Transverse colon (tissue), 4 donors: ENCODE measurements around the gene EHD2. TPM values are rescaled to one million over a fixed set of nuclear protein-coding genes. Genes with fewer than 3 reads are reported as not detected.
A peak's percentile ranks its signal among the peaks of the same experiment; 100 is the strongest.
"Not testable (repeated sequence)": the region's sequence is repeated elsewhere in the genome, so short reads cannot be mapped to it uniquely, and the experiment has no call there.

Experiments
- DNase-seq: peaks from one replicate; pipeline ENCODE4 v3.0.0-alpha.2; 2019
- H3K27ac ChIP-seq, 4 donors: fragments of 200-600 bp; sonication (generic); 2 replicates each; pipeline ENCODE4 v1.5.1; 2016 to 2018; ENCODE audit warnings: inconsistent platforms in 4 of 4
- H3K27me3 ChIP-seq: fragments of 200-600 bp; sonication (generic); 2 replicates; pipeline ENCODE4 v1.5.1; 2017; ENCODE audit warnings: inconsistent platforms
- H3K36me3 ChIP-seq, 4 donors: fragments of 200-600 bp; sonication (generic); 2 replicates each; pipeline ENCODE4 v1.5.1; 2017 to 2019; ENCODE audit warnings: inconsistent platforms in 4 of 4
- H3K4me1 ChIP-seq, 4 donors: fragments of 200-600 bp; sonication (generic); 2 replicates each; pipeline ENCODE4 v1.5.1; 2017 to 2020; ENCODE audit warnings: inconsistent platforms in 4 of 4
- H3K4me3 ChIP-seq, 4 donors: fragments of 200-600 bp; sonication (generic); 1 replicate in 1 of 4; 2 replicates in 3 of 4; pipeline versions ENCODE4 v1.5.1 to v1.6.1; 2017 to 2019; ENCODE audit warnings: inconsistent platforms in 4 of 4
- H3K9me3 ChIP-seq, 2 donors: fragments of 200-600 bp; sonication (generic); 2 replicates each; pipeline ENCODE4 v1.5.1; 2017 to 2019; ENCODE audit warnings: inconsistent platforms in 2 of 2
- EP300 ChIP-seq: sonication (generic); formaldehyde crosslinking; IDR thresholded peaks from one replicate; pipeline ENCODE4 v1.6.1; 2017; ENCODE audit warnings: antibody characterized with exemption, low read depth
- POLR2A ChIP-seq: fragments of 450-650 bp; IDR thresholded peaks from one replicate; pipeline ENCODE4 v1.6.1; 2016; ENCODE audit warnings: antibody characterized with exemption, mild to moderate bottlenecking, moderate library complexity
- POLR2AphosphoS5 ChIP-seq, 3 donors: sonication (generic); formaldehyde crosslinking; IDR thresholded peaks; one replicate each; pipeline ENCODE4 v1.6.1; 2016; ENCODE audit warnings: antibody characterized with exemption in 3 of 3
- WGBS, 2 donors: methylation state at CpG; one replicate each; pipeline ENCODE4 v1.1.5; 2018; ENCODE audit warnings: low coverage in 1 of 2; 5-methylcytosine and 5-hydroxymethylcytosine counted together
- in situ Hi-C, 4 donors: fragments of 200-750 bp; cut with MboI; loops; one replicate each; pipeline versions ENCODE4 v1.15.0 to v1.15.1; 2017; ENCODE audit warnings: low sequenced_read_pairs in 3 of 4, low pct_ligation_motif_present in 1 of 4, low pct_unique_long_range_greater_than_20kb in 1 of 4
- intact Hi-C: fragments of 100-400 bp; cut with DNase I; formaldehyde crosslinking; loops from one replicate; pipeline ENCODE4 v1.15.1; 2023; ENCODE audit warnings: low total_unique reads
- total RNA-seq, 4 donors: library from RNA; depleted of rRNA; stranded (reverse); fragments of >200 nt; gene quantifications; one replicate each; pipeline ENCODE4 v1.1.0, GENCODE V29; 2016
- TF ChIP-seq, protein P1 (sequence below), 5 experiments: fragments of 200-600 bp in 3 of 5; fragments of 450-650 bp in 2 of 5; sonication (generic) in 3 of 5; IDR thresholded peaks; 1 replicate in 2 of 5; 2 replicates in 3 of 5; pipeline ENCODE4 v1.5.1; 2016 to 2017; ENCODE audit warnings: antibody characterized with exemption in 5 of 5, inconsistent platforms in 3 of 5, mild to moderate bottlenecking in 2 of 5, moderate library complexity in 1 of 5

EHD2 gene
- total RNA-seq, 4 donors from 2014 or later: 15.2 to 93.1 (median 25.3) TPM

DNA sequence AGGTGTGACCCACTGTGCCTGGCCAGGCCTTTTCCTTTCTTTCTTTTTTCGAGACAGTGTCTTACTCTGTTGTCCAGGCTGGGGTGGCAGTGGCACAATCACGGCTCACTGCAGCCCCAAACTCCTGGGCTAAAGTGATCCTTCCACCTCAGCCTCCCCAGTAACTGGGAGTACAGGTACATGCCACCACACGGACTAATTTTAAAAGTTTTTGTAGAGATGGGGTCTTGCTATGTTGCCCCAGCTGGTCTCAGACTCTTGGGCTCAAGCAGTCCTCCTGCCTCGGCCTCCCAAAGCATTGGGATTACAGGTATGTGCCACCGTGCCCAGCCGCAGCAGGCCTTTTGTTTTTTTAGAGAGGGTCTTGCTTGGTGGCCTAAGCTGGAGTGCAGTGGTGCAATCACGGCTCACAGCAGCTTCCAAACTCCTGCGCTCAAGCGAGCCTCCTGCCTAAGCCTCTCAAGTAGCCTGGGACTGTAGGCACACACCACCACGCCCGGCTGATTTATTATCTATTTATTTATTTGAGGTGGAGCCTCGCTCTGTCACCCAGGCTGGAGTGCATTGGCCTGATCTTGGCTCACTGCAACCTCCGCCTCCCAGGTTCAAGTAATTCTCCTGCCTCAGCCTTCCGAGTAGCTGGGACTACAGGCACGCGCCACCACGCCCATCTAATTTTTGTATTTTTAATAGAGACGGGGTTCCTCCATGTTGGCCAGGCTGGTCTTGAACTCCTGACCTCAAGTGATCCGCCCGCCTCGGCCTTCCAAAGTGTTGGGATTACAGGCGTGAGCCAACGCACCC lies 64.2 kb downstream of the EHD2 start:
- Histone ChIP-seq H3K4me3 (peak overlapping the region; percentile 76 to 95 (median 88)), H3K27ac (peak overlapping the region; percentile 95 to 99 (median 96)), H3K4me1 (peaks cover 14 to 52% (median 39%) of the 10 kb centered on the region in 4 donors)
- TF ChIP-seq POLR2AphosphoS5 (IDR thresholded peaks at IDR 0.05) (peak in 1 of 3 donors; percentile 34), POLR2A (peak; percentile 60)
- H3K36me3 ChIP-seq, intact Hi-C loops, in situ Hi-C loops, H3K27me3 ChIP-seq, H3K9me3 ChIP-seq: not testable (repeated sequence)
- WGBS, 2 donors: 57% methylated on average over 23 of the region's 23 CpGs; no CpG with 5 or more reads in 1 of the 2 donors
- peak; percentile 52 for DNase-seq

DNA sequence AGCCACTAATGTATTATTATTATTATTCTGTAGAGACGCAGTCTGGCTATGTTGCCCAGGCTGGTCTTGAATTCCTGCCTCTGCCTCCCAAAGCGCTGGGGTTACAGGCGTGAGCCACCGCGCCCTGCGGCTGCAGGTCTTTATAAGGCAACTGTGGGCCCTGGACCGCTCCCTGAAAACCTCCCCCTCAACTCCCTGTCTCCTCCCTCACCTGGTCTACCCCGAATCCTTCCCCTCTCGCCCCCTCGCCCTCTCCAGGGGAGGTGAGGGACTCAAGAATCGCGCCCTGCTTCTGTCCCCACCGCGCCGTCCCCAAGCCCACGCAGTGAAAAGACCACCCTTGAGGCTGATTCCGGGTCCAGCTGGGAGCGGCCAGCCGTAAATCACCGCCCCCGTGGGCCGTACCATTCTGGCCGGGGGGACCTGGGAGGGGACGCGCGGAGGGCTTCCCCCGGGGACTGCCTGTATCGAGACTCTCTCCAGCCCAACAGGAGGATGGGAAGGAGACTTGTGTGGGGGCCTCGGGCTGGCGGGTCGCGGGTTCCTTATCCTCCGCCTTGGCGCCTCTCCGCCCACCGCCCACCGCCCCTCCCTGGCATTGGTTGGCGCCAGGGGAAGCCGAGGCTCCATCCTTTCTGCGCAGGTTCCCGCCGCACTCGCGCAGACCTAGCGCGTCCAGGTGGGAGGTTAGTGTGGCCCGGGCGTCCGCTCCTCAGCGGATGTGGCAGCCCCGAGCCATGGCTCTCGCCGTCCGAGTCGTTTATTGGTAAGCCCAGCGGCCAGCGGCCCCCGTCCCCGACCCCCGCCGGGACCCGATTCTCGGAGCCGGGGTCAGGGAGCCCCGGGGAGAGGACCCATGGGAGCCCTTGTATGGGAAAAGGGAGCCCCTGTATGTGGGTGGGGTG lies 65.1 kb downstream of the EHD2 start, which contains the start of gene SELENOW:
Gene SELENOW, plus strand, starts transcription at position 655 of the 905 bp plus-strand sequence. Its CDS starts 83 bp downstream, at position 738.
- Histone ChIP-seq H3K9me3 (no peaks in the 10 kb centered on the region), H3K4me3 (peak within 1 kb of the TSS; percentile 76 to 95 (median 88)), H3K36me3 (peaks cover 0 to 11% (median 0%) of the 10 kb centered on the region in 4 donors), H3K4me1 (peaks cover 14 to 58% (median 40%) of the 10 kb centered on the region in 4 donors), H3K27me3 (no peaks in the 10 kb centered on the region), H3K27ac (peak within 1 kb of the TSS; percentile 95 to 99 (median 96))
- intact Hi-C loops (no loop called here), in situ Hi-C loops (no loop called here)
- WGBS, 2 donors: 1% methylated on average over 53 of the region's 65 CpGs; no CpG with 5 or more reads in 1 of the 2 donors
- TF ChIP-seq POLR2AphosphoS5 (IDR thresholded peaks at IDR 0.05) (peak; percentile 98 to 99 (median 99)), POLR2A (peak; percentile 97), EP300 (no peak)
- TF ChIP-seq, protein P1, sequence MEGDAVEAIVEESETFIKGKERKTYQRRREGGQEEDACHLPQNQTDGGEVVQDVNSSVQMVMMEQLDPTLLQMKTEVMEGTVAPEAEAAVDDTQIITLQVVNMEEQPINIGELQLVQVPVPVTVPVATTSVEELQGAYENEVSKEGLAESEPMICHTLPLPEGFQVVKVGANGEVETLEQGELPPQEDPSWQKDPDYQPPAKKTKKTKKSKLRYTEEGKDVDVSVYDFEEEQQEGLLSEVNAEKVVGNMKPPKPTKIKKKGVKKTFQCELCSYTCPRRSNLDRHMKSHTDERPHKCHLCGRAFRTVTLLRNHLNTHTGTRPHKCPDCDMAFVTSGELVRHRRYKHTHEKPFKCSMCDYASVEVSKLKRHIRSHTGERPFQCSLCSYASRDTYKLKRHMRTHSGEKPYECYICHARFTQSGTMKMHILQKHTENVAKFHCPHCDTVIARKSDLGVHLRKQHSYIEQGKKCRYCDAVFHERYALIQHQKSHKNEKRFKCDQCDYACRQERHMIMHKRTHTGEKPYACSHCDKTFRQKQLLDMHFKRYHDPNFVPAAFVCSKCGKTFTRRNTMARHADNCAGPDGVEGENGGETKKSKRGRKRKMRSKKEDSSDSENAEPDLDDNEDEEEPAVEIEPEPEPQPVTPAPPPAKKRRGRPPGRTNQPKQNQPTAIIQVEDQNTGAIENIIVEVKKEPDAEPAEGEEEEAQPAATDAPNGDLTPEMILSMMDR (IDR thresholded peaks at IDR 0.05): peak in 1 of 5 experiments; percentile 8
- peak; percentile 88 for DNase-seq

DNA sequence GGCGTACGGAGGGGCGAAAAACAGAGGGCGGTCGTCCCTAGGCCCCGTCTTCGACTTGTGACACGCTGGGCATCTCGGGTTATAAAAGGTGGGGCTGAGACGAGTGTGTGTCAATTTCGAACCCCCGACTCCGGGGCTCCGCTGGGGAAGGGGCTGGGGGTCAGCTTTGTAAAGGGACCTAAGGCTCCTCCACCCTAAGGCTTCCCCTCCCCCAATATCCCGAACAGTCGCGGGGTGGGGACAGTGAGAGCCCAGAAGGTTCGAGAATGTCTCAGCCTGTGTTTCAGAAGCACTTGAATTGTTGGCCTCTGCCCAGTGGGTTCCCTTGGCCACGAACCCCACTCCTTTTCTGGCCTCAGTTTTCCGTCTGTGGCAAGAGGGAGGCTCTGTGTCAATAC lies 65.7 kb downstream of the EHD2 start:
- H3K4me1 ChIP-seq: peaks cover 14 to 58% (median 41%) of the 10 kb centered on the region in 4 donors
- DNase-seq: peak; percentile 45
- H3K4me3 ChIP-seq: peak overlapping the region; percentile 76 to 95 (median 88)
- no peaks in the 10 kb centered on the region for H3K27me3 ChIP-seq
- TF ChIP-seq, protein P1 (IDR thresholded peaks at IDR 0.05): no peak
- TF ChIP-seq POLR2AphosphoS5 (IDR thresholded peaks at IDR 0.05) (no peak), EP300 (no peak), POLR2A (no peak)
- H3K36me3 ChIP-seq: peaks cover 0 to 18% (median 2%) of the 10 kb centered on the region in 4 donors
- 0 to 1% methylated on average over 2 to 20 of the region's 20 CpGs for WGBS, 2 donors
- H3K27ac ChIP-seq: peak overlapping the region; percentile 95 to 99 (median 96)
- in situ Hi-C loops: no loop called here
- intact Hi-C loops: no loop called here
- H3K9me3 ChIP-seq: no peaks in the 10 kb centered on the region

DNA sequence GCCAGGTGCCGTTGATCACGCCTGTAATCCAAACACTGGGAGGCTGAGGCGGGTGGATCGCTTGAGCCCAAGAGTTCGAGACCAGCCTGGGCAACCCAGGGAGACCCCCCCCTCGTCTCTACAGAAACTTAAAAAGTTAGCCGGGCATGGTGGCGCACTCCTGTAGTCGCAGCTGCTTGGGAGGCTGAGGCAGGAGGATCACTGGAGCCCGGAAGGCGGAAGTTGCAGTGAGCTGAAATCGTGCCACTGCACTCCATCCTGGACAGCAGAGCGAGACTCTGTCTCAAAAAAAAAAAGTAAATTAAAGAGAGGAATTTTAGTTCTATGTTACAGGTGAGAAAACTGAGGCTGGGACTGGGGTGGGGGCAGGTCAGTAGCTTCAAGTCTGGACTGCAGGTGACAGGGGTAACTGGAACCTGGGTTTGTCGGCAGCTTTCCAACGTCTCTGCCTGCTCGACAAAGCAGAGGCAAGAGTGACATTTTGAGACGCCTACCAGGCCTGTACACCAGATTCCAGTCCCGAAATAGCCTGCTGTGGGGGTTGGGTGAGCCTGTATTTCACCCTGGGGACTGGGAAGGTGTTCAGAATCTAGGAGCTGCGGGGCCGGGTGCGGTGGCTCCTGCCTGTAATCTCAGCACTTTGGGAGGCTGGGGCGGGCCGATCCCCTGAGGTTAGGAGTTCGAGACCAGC lies 66.4 kb downstream of the EHD2 start:
- 20 to 29% methylated on average over 9 to 24 of the region's 24 CpGs for WGBS, 2 donors
- peak overlapping the region; percentile 76 to 95 (median 88) for H3K4me3 ChIP-seq
- intact Hi-C loops: loop anchor here (10.0 kb wide), 1 partner anchor 265 kb away; the partner anchor contains the start of gene NAPA
- in situ Hi-C loops: no loop called here
- DNase-seq: peak; percentile 63
- peak overlapping the region; percentile 95 to 99 (median 96) for H3K27ac ChIP-seq
- TF ChIP-seq, protein P1 (IDR thresholded peaks at IDR 0.05): no peak
- peak; percentile 50 to 73 (median 52) for TF ChIP-seq POLR2AphosphoS5 (IDR thresholded peaks at IDR 0.05)
- H3K27me3 ChIP-seq: no peaks in the 10 kb centered on the region
- H3K36me3 ChIP-seq: peaks cover 0 to 25% (median 5%) of the 10 kb centered on the region in 4 donors
- H3K9me3 ChIP-seq: no peaks in the 10 kb centered on the region
- peaks cover 14 to 58% (median 41%) of the 10 kb centered on the region in 4 donors for H3K4me1 ChIP-seq
